Measurements from ENCODE around the gene SEC14L6. TPM values are rescaled to one million over a fixed set of nuclear protein-coding genes. Genes with fewer than 3 reads are reported as not detected.
"Not testable (repeated sequence)": the region's sequence is repeated elsewhere in the genome, so short reads cannot be mapped to it uniquely, and the experiment has no call there.

Gene SEC14L6
- total RNA-seq, 4 donors from 2014 or later, result 15.2 to 105 (median 41.4) TPM

DNA sequence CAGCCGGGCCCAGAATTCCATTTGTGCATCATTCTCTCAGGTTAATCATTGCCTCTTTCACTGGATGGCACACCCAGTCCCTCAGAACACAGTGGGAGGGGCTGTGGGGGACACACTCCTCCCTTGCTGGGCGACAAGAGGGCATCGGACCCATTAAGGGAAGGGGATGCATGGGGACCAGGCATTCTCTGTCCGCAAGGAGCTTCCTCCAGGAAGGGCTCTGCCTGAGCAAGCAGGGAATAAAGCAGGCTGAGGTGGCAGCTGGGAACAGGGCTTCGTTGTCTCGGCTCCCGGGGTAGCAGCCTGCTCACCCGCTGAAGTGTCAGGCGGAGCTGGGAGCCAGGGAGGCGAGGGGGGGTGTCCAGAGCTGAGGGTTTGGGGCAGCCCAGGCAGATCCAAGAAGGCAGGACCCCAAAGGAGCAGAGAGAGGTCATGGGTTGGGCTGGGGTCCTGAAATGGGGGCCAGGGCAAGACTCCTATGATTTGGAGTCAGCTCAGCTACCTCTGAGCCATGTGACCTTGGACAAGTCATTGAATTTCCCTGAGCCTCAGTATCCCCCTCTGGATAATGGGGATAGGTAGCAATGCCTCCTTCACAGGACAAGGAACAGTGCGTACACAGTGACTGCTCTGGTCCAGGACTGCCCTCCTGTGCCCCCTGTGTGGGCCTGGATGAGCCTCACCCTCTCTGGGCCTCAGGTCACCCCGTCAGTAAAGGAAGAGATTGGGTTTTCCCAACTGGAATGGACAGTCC is 26.5 kb upstream of the SEC14L6 start:
- Histone ChIP-seq H3K36me3 (peaks cover 24% of the 10 kb centered on the region), H3K27me3 (no peaks in the 10 kb centered on the region), H3K27ac (no peak overlapping the region), H3K4me1 (peaks cover 10% of the 10 kb centered on the region), H3K4me3 (no peak overlapping the region), H3K9me3 (no peaks in the 10 kb centered on the region)
- TF ChIP-seq EP300 (IDR thresholded peaks at IDR 0.05), result no peak
- TF ChIP-seq, protein P1, sequence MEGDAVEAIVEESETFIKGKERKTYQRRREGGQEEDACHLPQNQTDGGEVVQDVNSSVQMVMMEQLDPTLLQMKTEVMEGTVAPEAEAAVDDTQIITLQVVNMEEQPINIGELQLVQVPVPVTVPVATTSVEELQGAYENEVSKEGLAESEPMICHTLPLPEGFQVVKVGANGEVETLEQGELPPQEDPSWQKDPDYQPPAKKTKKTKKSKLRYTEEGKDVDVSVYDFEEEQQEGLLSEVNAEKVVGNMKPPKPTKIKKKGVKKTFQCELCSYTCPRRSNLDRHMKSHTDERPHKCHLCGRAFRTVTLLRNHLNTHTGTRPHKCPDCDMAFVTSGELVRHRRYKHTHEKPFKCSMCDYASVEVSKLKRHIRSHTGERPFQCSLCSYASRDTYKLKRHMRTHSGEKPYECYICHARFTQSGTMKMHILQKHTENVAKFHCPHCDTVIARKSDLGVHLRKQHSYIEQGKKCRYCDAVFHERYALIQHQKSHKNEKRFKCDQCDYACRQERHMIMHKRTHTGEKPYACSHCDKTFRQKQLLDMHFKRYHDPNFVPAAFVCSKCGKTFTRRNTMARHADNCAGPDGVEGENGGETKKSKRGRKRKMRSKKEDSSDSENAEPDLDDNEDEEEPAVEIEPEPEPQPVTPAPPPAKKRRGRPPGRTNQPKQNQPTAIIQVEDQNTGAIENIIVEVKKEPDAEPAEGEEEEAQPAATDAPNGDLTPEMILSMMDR (IDR thresholded peaks at IDR 0.05), result no peak
- DNase-seq (ENCODE audit: low spot score in 2 of 2), result no peak
- 75% methylated on average over 2 of the region's 12 CpGs for WGBS

DNA sequence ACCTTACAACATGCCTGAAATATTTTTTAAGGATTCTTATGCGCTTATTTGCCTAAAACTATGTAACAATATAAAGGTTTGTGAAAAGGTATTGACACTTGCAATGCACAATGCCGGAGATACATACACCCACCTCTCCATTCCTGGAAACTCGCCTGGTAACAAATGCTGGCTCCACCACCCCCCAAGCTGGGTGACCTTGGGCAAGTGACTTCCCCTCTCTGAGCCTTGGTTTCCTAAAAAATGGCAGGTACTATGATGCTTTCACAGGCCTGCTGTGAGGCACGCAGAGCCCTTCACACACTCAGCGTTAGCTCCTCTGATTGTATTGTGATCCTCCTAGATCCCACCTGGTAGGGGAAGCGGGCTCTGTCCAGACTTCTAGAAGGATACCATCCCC is 25.7 kb upstream of the SEC14L6 start:
- 73% methylated on average over 6 of the region's 6 CpGs for WGBS
- peaks cover 10% of the 10 kb centered on the region for H3K4me1 ChIP-seq
- H3K4me3 ChIP-seq, result no peak overlapping the region
- peaks cover 16% of the 10 kb centered on the region for H3K36me3 ChIP-seq
- H3K9me3 ChIP-seq, result no peaks in the 10 kb centered on the region
- H3K27me3 ChIP-seq, result no peaks in the 10 kb centered on the region
- no peak overlapping the region for H3K27ac ChIP-seq
- no peak for DNase-seq (ENCODE audit: low spot score in 2 of 2)
- TF ChIP-seq POLR2A (IDR thresholded peaks at IDR 0.05) (no peak), POLR2AphosphoS5 (IDR thresholded peaks at IDR 0.05) (no peak), EP300 (IDR thresholded peaks at IDR 0.05) (no peak)
- TF ChIP-seq, protein P1 (IDR thresholded peaks at IDR 0.05), result no peak

DNA sequence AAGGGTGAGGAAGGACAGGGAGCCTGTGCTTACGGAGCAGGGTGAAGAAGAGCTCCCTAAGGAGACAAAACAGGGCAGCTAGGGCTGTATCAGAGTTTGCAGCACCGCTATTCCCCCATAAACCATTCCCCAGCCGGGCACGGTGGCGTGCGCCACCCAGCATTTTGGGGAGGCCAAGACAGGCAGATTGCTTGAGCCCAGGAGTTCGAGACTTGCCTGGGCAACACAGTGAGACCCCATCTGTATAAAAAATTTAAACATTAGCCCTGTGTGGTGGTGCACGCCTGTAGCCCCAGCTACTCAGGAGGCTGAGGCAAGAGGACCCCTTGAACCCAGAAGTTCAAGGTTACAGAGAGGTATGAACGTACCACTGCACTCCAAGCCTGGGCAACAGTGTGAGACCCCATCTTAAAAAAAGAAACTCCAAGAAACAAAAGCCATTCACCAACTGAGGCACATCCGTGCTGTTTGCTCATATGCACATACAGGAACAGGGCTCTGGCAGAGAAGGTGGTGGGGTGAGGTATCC is 23.2 kb upstream of the SEC14L6 start:
- H3K4me1 ChIP-seq, result peaks cover 5% of the 10 kb centered on the region
- no peak for TF ChIP-seq POLR2A (IDR thresholded peaks at IDR 0.05)
- no peak for TF ChIP-seq POLR2AphosphoS5 (IDR thresholded peaks at IDR 0.05)
- TF ChIP-seq, protein P1 (IDR thresholded peaks at IDR 0.05), result no peak
- TF ChIP-seq EP300 (IDR thresholded peaks at IDR 0.05), result no peak
- WGBS, result 90% methylated on average over 9 of the region's 10 CpGs
- no peak overlapping the region for H3K27ac ChIP-seq
- no peaks in the 10 kb centered on the region for H3K36me3 ChIP-seq
- no peak for DNase-seq (ENCODE audit: low spot score in 2 of 2)
- no peak overlapping the region for H3K4me3 ChIP-seq
- no peaks in the 10 kb centered on the region for H3K9me3 ChIP-seq
- no peaks in the 10 kb centered on the region for H3K27me3 ChIP-seq

DNA sequence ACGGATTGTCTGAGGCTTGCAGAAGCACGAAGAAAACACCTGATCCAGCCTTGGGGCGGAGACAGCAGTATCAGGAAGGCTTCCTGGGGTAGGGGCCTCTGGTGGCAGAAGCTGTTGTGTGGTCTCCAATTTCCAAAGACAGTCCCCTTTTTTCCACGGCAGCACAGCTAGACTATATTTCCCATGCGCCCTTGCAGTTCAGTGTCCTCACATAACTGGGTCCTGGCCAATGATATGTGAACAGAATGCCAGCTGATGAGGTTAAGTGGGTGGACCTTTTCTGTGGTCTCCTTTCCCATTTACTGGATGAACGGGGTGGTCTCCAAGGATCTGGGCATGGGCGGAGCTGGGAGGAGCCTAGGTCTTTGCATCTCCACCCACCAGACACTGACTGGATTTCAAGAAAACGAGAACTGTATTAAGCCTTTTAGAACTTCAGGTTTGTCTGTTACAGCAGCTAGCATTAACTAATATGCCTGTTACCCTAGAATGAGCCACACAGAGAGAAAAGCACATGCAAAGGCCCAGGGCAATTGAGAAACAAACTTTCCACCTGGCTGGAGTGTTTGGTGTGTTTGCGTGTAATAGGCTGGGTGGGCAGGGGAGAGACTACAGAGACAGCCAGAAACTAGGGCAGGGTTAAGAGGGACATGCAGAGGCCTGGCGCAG is 21.7 kb upstream of the SEC14L6 start:
- Histone ChIP-seq H3K4me1 (no peaks in the 10 kb centered on the region), H3K4me3 (no peak overlapping the region), H3K27me3 (no peaks in the 10 kb centered on the region), H3K9me3 (no peaks in the 10 kb centered on the region), H3K36me3 (no peaks in the 10 kb centered on the region), H3K27ac (no peak overlapping the region)
- 70% methylated on average over 10 of the region's 10 CpGs for WGBS
- DNase-seq (ENCODE audit: low spot score in 2 of 2), result no peak
- TF ChIP-seq POLR2A (IDR thresholded peaks at IDR 0.05) (no peak), POLR2AphosphoS5 (IDR thresholded peaks at IDR 0.05) (no peak), EP300 (IDR thresholded peaks at IDR 0.05) (no peak)
- TF ChIP-seq, protein P1 (IDR thresholded peaks at IDR 0.05), result no peak

DNA sequence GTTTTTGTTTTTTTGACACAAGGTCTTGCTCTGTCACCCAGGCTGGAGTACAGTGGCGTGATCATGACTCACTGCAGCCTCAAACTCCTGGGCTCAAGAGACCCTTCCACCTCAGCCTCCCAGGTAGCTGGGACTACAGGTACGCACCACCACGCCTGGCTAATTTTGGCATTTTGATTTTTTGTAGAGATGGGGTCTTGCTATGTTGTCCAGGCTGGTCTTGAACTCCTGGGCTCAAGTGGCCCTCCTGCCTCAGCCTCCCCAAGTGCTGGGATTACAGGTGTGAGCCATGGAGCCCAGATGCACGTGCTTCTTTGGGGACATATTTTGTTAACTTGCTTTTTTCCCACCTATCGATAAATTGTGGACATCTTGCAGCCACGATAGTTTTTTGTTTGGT is 20.7 kb upstream of the SEC14L6 start:
- H3K27ac ChIP-seq; H3K4me3 ChIP-seq; H3K4me1 ChIP-seq; H3K27me3 ChIP-seq; H3K36me3 ChIP-seq; H3K9me3 ChIP-seq; DNase-seq (ENCODE audit: low spot score in 2 of 2): not testable (repeated sequence)
- 91% methylated on average over 6 of the region's 6 CpGs for WGBS

Data from suprapubic skin (tissue), 4 donors.